ENCODE measurements around the gene NDUFV1. TPM values are rescaled to one million over a fixed set of nuclear protein-coding genes. Genes with fewer than 3 reads are reported as not detected.
"Not testable (repeated sequence)": the region's sequence is repeated elsewhere in the genome, so short reads cannot be mapped to it uniquely, and the experiment has no call there.

Gene NDUFV1
- total and polyA plus RNA-seq, 4 donors, result 144 to 292 (median 231) TPM

GRCh38 chr11:67622905-67623304 lies 16.2 kb downstream of the NDUFV1 start:
- not testable (repeated sequence) for H3K9me3 ChIP-seq (ENCODE audit: control insufficient read depth, insufficient read depth, low read length); H3K27ac ChIP-seq (ENCODE audit: low read depth, low read length); H3K4me3 ChIP-seq (ENCODE audit: low read depth, low read length); DNase-seq (ENCODE audit: low read depth in 4 of 6, low spot score in 6 of 6); H3K36me3 ChIP-seq (ENCODE audit: control insufficient read depth, insufficient read depth, low read length); H3K4me1 ChIP-seq (ENCODE audit: control insufficient read depth, insufficient read depth, low read length); H3K27me3 ChIP-seq (ENCODE audit: control insufficient read depth, insufficient read depth, low read length)
- WGBS (ENCODE audit: insufficient coverage), result 100% methylated on average over 2 of the region's 7 CpGs

- H3K9me3 ChIP-seq (ENCODE audit: control insufficient read depth, insufficient read depth, low read length); H3K27ac ChIP-seq (ENCODE audit: low read depth, low read length); H3K4me3 ChIP-seq (ENCODE audit: low read depth, low read length); H3K27me3 ChIP-seq (ENCODE audit: control insufficient read depth, insufficient read depth, low read length); H3K36me3 ChIP-seq (ENCODE audit: control insufficient read depth, insufficient read depth, low read length); DNase-seq (ENCODE audit: low read depth in 4 of 6, low spot score in 6 of 6); H3K4me1 ChIP-seq (ENCODE audit: control insufficient read depth, insufficient read depth, low read length): not testable (repeated sequence)
- WGBS (ENCODE audit: insufficient coverage), result 100% methylated on average over 1 of the region's 1 CpG
Observed at GRCh38 chr11:67623795-67624194, 17.1 kb downstream of the NDUFV1 start.

DNA sequence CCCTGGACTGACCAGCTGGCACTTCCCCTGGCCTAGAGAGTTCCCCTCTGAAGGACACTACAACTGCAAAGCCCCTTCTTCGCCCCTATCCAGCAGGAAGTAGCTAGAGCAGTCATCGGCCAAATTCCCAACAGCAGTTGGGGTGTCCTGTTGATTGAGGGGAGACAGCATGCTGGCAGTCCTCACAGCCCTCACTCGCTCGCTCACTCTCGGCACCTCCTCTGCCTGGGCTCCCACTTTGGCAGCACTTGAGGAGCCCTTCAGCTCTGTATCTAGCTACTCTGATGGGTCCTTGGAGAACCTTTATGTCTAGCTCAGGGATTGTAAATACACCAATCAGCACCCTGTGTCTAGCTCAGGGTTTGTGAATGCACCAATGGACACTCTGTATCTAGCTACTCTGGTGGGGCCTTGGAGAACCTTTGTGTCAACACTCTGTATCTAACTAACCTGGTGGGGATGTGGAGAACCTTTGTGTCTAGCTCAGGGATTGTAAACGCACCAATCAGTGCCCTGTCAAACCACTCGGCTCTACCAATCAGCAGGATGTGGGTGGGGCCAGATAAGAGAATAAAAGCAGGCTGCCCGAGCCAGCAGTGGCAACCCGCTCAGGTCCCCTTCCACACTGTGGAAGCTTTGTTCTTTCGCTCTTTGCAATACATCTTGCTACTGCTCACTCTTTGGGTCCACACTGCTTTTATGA lies 19.5 kb downstream of the NDUFV1 start:
- H3K9me3 ChIP-seq (ENCODE audit: control insufficient read depth, insufficient read depth, low read length); H3K36me3 ChIP-seq (ENCODE audit: control insufficient read depth, insufficient read depth, low read length); H3K27me3 ChIP-seq (ENCODE audit: control insufficient read depth, insufficient read depth, low read length); H3K4me3 ChIP-seq (ENCODE audit: low read depth, low read length); DNase-seq (ENCODE audit: low read depth in 4 of 6, low spot score in 6 of 6); H3K27ac ChIP-seq (ENCODE audit: low read depth, low read length): not testable (repeated sequence)
- 86% methylated on average over 8 of the region's 10 CpGs for WGBS (ENCODE audit: insufficient coverage)
- H3K4me1 ChIP-seq (ENCODE audit: control insufficient read depth, insufficient read depth, low read length), result peaks cover 18% of the 10 kb centered on the region

- Histone ChIP-seq H3K27me3 (ENCODE audit: control insufficient read depth, insufficient read depth, low read length) (no peaks in the 10 kb centered on the region), H3K9me3 (ENCODE audit: control insufficient read depth, insufficient read depth, low read length) (no peaks in the 10 kb centered on the region), H3K36me3 (ENCODE audit: control insufficient read depth, insufficient read depth, low read length) (no peaks in the 10 kb centered on the region), H3K27ac (ENCODE audit: low read depth, low read length) (no peak overlapping the region), H3K4me3 (ENCODE audit: low read depth, low read length) (no peak overlapping the region), H3K4me1 (ENCODE audit: control insufficient read depth, insufficient read depth, low read length) (peaks cover 25% of the 10 kb centered on the region)
- 73% methylated on average over 8 of the region's 10 CpGs for WGBS (ENCODE audit: insufficient coverage)
- no peak for DNase-seq (ENCODE audit: low read depth in 4 of 6, low spot score in 6 of 6)
Observed at GRCh38 chr11:67626970-67627369, 20.2 kb downstream of the NDUFV1 start.

GRCh38 chr11:67627441-67627811 lies 20.7 kb downstream of the NDUFV1 start:
- H3K27ac ChIP-seq (ENCODE audit: low read depth, low read length), result no peak overlapping the region
- peaks cover 25% of the 10 kb centered on the region for H3K4me1 ChIP-seq (ENCODE audit: control insufficient read depth, insufficient read depth, low read length)
- H3K4me3 ChIP-seq (ENCODE audit: low read depth, low read length), result no peak overlapping the region
- 89% methylated on average over 6 of the region's 6 CpGs for WGBS (ENCODE audit: insufficient coverage)
- H3K27me3 ChIP-seq (ENCODE audit: control insufficient read depth, insufficient read depth, low read length), result no peaks in the 10 kb centered on the region
- no peak for DNase-seq (ENCODE audit: low read depth in 4 of 6, low spot score in 6 of 6)
- H3K9me3 ChIP-seq (ENCODE audit: control insufficient read depth, insufficient read depth, low read length), result no peaks in the 10 kb centered on the region
- H3K36me3 ChIP-seq (ENCODE audit: control insufficient read depth, insufficient read depth, low read length), result no peaks in the 10 kb centered on the region

- WGBS (ENCODE audit: insufficient coverage), result 87% methylated on average over 12 of the region's 15 CpGs
- Histone ChIP-seq H3K27ac (ENCODE audit: low read depth, low read length) (no peak overlapping the region), H3K36me3 (ENCODE audit: control insufficient read depth, insufficient read depth, low read length) (no peaks in the 10 kb centered on the region), H3K4me1 (ENCODE audit: control insufficient read depth, insufficient read depth, low read length) (peaks cover 25% of the 10 kb centered on the region), H3K27me3 (ENCODE audit: control insufficient read depth, insufficient read depth, low read length) (no peaks in the 10 kb centered on the region), H3K9me3 (ENCODE audit: control insufficient read depth, insufficient read depth, low read length) (no peaks in the 10 kb centered on the region), H3K4me3 (ENCODE audit: low read depth, low read length) (no peak overlapping the region)
- no peak for DNase-seq (ENCODE audit: low read depth in 4 of 6, low spot score in 6 of 6)
Observed at GRCh38 chr11:67627812-67628624, 21.3 kb downstream of the NDUFV1 start.

GRCh38 chr11:67628710-67629385 lies 22.1 kb downstream of the NDUFV1 start:
- H3K27ac ChIP-seq (ENCODE audit: low read depth, low read length), result no peak overlapping the region
- H3K9me3 ChIP-seq (ENCODE audit: control insufficient read depth, insufficient read depth, low read length), result no peaks in the 10 kb centered on the region
- peaks cover 25% of the 10 kb centered on the region for H3K4me1 ChIP-seq (ENCODE audit: control insufficient read depth, insufficient read depth, low read length)
- no peaks in the 10 kb centered on the region for H3K36me3 ChIP-seq (ENCODE audit: control insufficient read depth, insufficient read depth, low read length)
- H3K4me3 ChIP-seq (ENCODE audit: low read depth, low read length), result no peak overlapping the region
- 51% methylated on average over 24 of the region's 25 CpGs for WGBS (ENCODE audit: insufficient coverage)
- H3K27me3 ChIP-seq (ENCODE audit: control insufficient read depth, insufficient read depth, low read length), result no peaks in the 10 kb centered on the region
- no peak for DNase-seq (ENCODE audit: low read depth in 4 of 6, low spot score in 6 of 6)

DNA sequence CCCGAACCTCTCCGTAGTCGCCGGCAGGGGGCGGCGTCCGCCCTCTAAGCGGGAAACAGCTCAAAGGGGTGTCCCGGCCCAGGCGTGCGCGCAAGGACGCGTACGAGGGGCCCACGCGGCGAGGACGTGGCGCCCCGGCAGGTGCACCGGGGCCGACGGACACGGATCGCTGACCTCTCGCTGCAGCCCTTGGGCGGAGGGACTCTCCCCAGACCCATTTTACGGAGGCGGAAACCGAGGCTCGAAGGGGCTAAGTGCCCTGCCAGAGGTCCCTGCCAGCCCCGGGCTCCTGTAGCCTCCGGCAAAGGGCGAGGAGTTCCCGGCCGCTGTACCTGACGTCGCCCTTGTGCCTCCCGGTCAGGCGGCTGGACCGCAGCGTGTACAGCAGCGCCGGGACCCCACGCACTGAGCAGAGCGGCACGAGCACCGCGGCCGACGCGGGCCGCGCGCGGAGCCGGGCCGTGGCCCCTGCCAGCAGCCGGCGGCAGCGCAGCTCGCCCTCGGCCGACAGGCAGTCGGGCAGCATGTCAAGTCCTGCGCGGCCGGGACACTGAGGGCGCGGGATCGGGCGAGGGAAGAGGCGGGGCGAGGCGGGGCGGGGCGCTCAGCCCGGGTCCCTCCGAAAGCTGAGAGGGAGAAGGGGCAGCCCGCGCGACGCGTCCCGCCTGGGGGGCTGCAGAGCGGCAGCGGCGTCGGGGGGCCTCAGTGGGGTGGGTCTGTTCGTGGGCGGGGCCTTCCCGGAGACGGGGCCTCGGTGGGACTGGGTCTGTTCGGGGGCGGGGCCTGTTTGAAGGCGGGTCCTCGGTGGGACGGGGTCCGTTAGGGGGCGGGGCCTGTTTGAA lies 22.9 kb downstream of the NDUFV1 start, which contains the start of gene NUDT8:
NUDT8 (minus strand) TSS at position 552 of the 842 bp plus-strand sequence; CDS start at position 526, 26 bp downstream.
- Histone ChIP-seq H3K36me3 (ENCODE audit: control insufficient read depth, insufficient read depth, low read length) (no peaks in the 10 kb centered on the region), H3K27ac (ENCODE audit: low read depth, low read length) (peak within 1 kb of the TSS; percentile 90), H3K4me3 (ENCODE audit: low read depth, low read length) (peak within 1 kb of the TSS; percentile 90), H3K9me3 (ENCODE audit: control insufficient read depth, insufficient read depth, low read length) (no peaks in the 10 kb centered on the region), H3K27me3 (ENCODE audit: control insufficient read depth, insufficient read depth, low read length) (no peaks in the 10 kb centered on the region), H3K4me1 (ENCODE audit: control insufficient read depth, insufficient read depth, low read length) (peaks cover 25% of the 10 kb centered on the region)
- peak in 2 of 6 donors; percentile 88 for DNase-seq (ENCODE audit: low read depth in 4 of 6, low spot score in 6 of 6)
- WGBS (ENCODE audit: insufficient coverage), result under 1% methylated on average over 99 of the region's 102 CpGs
